GM21381 (cell line): ENCODE results near the gene ELOB.

ENCODE experiments used
- ATAC-seq: cut with Tn5 transposase; IDR thresholded peaks from one replicate; pipeline ENCODE4 v1.9.1; 2021; ENCODE audit warnings: mild to moderate bottlenecking, moderate library complexity; ENCODE audit not compliant: unreplicated experiment

ELOB gene

GRCh38 chr16:2777231-2777902 is at the start of gene ELOB:
ELOB (minus strand) TSS chr16:2777280; CDS start chr16:2777239, 41 bp downstream.
- peak; percentile 85 for ATAC-seq

DNA sequence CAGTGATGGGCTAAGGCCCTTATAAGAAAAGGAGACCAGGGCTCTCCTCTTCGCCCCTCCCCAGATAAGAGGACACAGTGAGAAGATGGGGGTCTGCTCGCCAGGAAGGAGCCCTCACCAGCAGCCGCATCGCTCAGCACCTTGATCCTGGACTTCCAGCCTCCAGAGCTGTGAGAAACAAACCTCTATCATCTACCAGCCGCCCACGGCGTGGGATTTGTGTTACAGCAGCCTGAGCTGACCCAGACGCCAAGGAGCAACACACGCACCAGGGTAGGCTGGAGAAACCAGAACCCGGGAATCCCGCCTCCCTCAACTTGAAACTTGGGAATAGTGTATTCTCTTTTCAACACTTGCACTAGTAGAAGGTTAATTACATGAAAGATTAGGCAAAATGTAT is 48.8 kb upstream of the ELOB start:
- no peak for ATAC-seq

GRCh38 chr16:2825049-2825742 is 48.1 kb upstream of the ELOB start:
- ATAC-seq: no peak

DNA sequence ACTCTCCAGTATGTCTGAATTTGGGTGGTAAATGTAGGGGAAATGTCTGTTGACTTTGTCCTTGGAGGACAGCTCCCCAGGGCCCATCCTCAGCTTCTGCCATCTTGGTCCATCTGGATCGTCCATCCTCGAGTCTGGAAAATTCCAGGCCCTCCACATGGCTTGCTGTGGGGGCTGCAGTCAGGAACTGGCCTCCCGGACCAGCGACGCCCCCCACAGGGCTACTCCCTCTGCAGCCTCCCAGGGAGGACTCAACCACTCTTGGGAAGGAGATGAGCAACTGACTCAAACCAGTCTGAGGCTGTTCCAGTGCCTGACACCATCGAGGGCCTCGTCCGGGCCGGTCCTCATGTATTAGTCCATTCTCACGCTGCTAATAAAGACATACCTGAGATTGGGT is 47.5 kb upstream of the ELOB start:
- ATAC-seq: no peak

- ATAC-seq: no peak
These were observed 45.4 kb upstream of the ELOB start for GRCh38 chr16:2822496-2822895.

- no peak for ATAC-seq
These were observed 45.0 kb upstream of the ELOB start for GRCh38 chr16:2822158-2822495.

DNA sequence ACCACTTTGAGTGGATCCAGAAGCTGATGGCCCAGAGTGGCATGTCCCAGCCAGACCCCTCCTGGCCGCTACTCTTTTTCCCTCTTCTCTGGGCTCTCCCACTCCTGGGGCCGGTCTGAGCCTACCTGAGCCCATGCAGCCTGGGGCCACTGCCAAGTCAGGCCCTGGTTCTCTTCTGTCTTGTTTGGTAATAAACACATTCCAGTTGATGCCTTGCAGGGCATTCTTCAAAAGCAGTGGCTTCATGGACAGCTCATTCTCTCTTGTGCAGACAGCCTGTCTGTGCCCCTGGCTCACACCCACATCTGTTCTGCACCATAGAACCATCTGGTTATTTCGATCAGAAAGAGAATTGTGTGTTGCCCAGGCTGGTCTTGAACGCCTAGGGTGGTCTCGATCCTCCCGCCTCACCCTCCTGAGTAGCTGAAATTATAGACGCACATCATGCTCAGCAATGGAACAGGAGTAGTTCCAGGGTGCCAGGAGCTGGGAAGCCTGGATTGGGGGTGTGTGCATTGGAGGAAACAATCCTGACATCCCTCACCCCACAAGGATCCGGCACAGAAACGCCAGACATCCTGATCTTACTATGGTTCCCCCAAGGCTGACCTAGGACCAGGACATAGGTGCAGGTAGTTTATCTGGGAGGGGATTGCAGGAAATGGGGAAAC is 44.5 kb upstream of the ELOB start:
- no peak for ATAC-seq

GRCh38 chr16:2820836-2821486 is 43.9 kb upstream of the ELOB start:
- no peak for ATAC-seq

GRCh38 chr16:2819939-2820835 is 43.1 kb upstream of the ELOB start:
- no peak for ATAC-seq

DNA sequence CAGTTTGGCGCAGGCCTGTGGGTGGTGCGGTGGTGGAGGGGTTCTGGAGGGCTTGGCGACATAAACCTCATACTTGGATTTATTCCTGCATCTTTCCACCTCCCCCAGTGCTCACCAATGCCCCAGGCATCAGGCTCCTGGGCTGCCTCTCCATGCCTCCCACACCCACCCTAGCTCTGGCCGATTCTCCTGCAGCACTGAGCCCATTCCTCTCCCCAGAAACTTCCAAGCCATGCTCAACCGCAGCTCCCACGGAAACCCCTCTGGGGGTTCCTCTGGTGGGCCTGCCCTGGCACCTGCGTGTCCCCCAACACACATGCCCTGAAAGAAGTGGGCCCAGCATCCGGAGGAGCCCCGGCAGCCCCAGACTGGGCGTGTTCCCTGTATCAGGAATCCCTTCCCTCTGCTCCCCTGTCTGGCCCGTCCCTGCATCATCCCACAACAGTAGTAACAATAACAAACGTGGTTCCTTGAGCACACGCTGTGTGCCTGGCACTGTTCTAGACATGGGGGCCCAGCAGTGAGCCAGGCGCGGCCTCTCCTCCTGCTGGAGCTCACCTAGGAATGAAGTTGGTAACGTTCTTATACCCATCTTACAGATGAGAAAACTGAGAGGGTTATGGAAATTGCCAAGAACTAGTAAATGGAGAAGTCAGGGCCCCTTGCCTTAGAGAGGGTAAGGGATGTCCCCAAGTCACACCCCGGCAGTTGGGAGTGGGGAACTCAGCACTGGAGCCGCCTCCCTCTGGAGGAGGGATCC is 42.3 kb upstream of the ELOB start:
- ATAC-seq: no peak

- ATAC-seq: no peak
These were observed 41.3 kb upstream of the ELOB start for GRCh38 chr16:2818272-2818876.

- ATAC-seq: no peak
These were observed 40.5 kb upstream of the ELOB start for GRCh38 chr16:2817340-2818271.

DNA sequence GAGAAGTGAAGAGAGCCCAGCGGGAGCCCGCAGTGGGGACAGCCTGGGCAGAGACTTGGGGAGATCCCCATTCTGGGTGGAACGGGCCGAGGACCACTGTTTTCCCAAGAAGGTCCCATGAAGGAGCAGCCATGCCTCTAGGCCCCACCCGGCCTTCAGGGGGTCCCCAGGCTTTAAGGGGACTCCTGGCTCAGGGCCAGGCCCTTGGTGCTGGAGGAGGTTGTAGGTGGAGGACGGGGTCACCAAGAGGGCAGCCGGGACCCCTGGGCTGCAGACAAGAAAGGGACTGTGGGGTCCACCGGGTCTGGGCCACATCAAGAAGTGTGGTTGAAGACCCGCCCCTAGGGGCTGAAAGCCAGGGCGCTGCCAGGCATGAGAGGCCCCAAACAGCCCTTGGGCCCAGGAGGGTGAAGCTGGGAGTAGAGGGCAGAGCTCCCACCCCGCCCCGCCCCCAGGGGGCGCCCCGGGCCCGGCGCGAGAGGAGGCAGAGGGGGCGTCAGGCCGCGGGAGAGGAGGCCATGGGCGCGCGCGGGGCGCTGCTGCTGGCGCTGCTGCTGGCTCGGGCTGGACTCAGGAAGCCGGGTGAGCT is 39.8 kb upstream of the ELOB start, which contains the start of gene PRSS21:
PRSS21 (plus strand) TSS at position 487 of the 589 bp plus-strand sequence; CDS start at position 519, 32 bp downstream.
- no peak for ATAC-seq

DNA sequence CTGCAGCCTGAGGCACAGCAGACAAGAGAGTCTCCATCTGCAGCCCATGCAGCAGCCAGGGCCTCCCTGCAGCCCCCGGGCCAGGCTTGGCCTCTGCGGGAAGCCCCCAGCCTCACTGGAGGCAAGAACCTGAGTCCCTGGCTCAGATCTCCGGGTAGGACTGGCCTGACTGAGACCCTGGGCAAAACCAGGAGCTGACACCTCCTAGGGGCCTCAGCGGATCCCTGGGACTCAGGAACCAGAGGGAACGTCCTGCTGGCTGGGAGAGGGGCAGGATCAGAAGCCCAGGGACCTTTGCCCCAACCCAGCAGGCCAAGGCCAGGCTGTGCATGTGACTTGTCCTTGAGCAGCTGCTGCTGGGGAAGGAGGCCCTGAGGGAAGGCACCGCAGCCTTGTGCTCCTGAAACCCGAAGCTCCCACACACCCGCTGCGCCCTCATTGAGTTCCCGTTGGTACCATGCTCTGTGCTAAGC is 38.3 kb upstream of the ELOB start:
- no peak for ATAC-seq

- no peak for ATAC-seq
These were observed 37.6 kb upstream of the ELOB start for GRCh38 chr16:2814551-2815298.

- ATAC-seq: no peak
These were observed 36.7 kb upstream of the ELOB start for GRCh38 chr16:2813771-2814221.
